Tibial nerve (tissue), 3 donors: ENCODE results near the gene RASL10B.

Source experiments
- POLR2A ChIP-seq, 2 donors: fragments of 450-650 bp; IDR thresholded peaks; one replicate each; pipeline ENCODE4 v1.6.1; 2017; ENCODE audit warnings: antibody characterized with exemption in 2 of 2, mild to moderate bottlenecking in 2 of 2, moderate library complexity in 2 of 2
- TF ChIP-seq, protein P1 (sequence below), 5 experiments: fragments of 200-600 bp in 3 of 5; fragments of 450-650 bp in 2 of 5; sonication (generic) in 3 of 5; IDR thresholded peaks; one replicate each; pipeline ENCODE4 v1.5.1; 2016 to 2019; ENCODE audit warnings: antibody characterized with exemption in 5 of 5, mild to moderate bottlenecking in 3 of 5, moderate library complexity in 2 of 5

- TF ChIP-seq, protein P1, sequence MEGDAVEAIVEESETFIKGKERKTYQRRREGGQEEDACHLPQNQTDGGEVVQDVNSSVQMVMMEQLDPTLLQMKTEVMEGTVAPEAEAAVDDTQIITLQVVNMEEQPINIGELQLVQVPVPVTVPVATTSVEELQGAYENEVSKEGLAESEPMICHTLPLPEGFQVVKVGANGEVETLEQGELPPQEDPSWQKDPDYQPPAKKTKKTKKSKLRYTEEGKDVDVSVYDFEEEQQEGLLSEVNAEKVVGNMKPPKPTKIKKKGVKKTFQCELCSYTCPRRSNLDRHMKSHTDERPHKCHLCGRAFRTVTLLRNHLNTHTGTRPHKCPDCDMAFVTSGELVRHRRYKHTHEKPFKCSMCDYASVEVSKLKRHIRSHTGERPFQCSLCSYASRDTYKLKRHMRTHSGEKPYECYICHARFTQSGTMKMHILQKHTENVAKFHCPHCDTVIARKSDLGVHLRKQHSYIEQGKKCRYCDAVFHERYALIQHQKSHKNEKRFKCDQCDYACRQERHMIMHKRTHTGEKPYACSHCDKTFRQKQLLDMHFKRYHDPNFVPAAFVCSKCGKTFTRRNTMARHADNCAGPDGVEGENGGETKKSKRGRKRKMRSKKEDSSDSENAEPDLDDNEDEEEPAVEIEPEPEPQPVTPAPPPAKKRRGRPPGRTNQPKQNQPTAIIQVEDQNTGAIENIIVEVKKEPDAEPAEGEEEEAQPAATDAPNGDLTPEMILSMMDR (IDR thresholded peaks at IDR 0.05): no peak
- no peak for TF ChIP-seq POLR2A (IDR thresholded peaks at IDR 0.05)
Observed at GRCh38 chr17:35790841-35791240, 59.4 kb downstream of the RASL10B start.
